Thymus (tissue), 11 donors: ENCODE measurements around the gene LPIN1. TPM values are rescaled to one million over a fixed set of nuclear protein-coding genes. Genes with fewer than 3 reads are reported as not detected.

Source experiments
- DNase-seq, 9 donors: peaks; one replicate each; pipeline ENCODE4 v3.0.0-alpha.2; 2013; ENCODE audit warnings: low spot score in 9 of 9, low read depth in 6 of 9, missing footprints in 1 of 9
- H3K27ac ChIP-seq, 2 donors: one replicate each; pipeline ENCODE4 v1.5.1; 2013; ENCODE audit warnings: control low read depth in 1 of 2, low read depth in 1 of 2, low read length in 1 of 2, mild to moderate bottlenecking in 1 of 2, moderate library complexity in 1 of 2
- H3K27me3 ChIP-seq, 2 donors: one replicate each; pipeline ENCODE4 v1.5.1; 2013; ENCODE audit warnings: low read length in 1 of 2; ENCODE audit not compliant: control insufficient read depth in 2 of 2, insufficient read depth in 1 of 2
- H3K36me3 ChIP-seq, 2 donors: one replicate each; pipeline ENCODE4 v1.5.1; 2013; ENCODE audit warnings: low read length in 1 of 2, mild to moderate bottlenecking in 1 of 2, moderate library complexity in 1 of 2; ENCODE audit not compliant: control insufficient read depth in 2 of 2, insufficient read depth in 2 of 2
- H3K4me1 ChIP-seq, 2 donors: one replicate each; pipeline ENCODE4 v1.5.1; 2013; ENCODE audit warnings: low read length in 2 of 2; ENCODE audit not compliant: control insufficient read depth in 2 of 2, insufficient read depth in 2 of 2
- H3K4me3 ChIP-seq, 2 donors: one replicate each; pipeline ENCODE4 v1.5.1; 2013; ENCODE audit warnings: low read length in 2 of 2, control low read depth in 1 of 2, mild to moderate bottlenecking in 1 of 2
- H3K9me3 ChIP-seq, 2 donors: one replicate each; pipeline ENCODE4 v1.5.1; 2013; ENCODE audit warnings: low read length in 1 of 2, mild to moderate bottlenecking in 1 of 2; ENCODE audit not compliant: control insufficient read depth in 2 of 2, insufficient read depth in 1 of 2
- WGBS: extraction: QIAGEN DNeasy Blood & Tissue Kit; methylation state at CpG from one replicate; pipeline ENCODE4 v1.1.7; 2013; 5-methylcytosine and 5-hydroxymethylcytosine counted together
- polyA plus RNA-seq: library from polyadenylated mRNA; stranded (reverse); fragments of 200-250 nt; gene quantifications from one replicate; pipeline ENCODE4 v1.2.3, GENCODE V29; 2013
- total RNA-seq: library from RNA; stranded (reverse); fragments of 120-200 nt; gene quantifications from one replicate; pipeline ENCODE4 v1.2.4, GENCODE V29; 2013
- donor health status: healthy.

Gene LPIN1
- total and polyA plus RNA-seq, 2 donors: 15.6 to 46.6 TPM

GRCh38 chr2:11824901-11825828 is 78.7 kb downstream of the LPIN1 start:
- Histone ChIP-seq H3K4me3 (no peak overlapping the region), H3K36me3 (peaks cover 16 to 20% of the 10 kb centered on the region in 2 donors), H3K27me3 (no peaks in the 10 kb centered on the region), H3K4me1 (peaks cover 12 to 22% of the 10 kb centered on the region in 2 donors), H3K27ac (peak overlapping the region in 1 of 2 donors; percentile 25), H3K9me3 (no peaks in the 10 kb centered on the region)
- no peak for DNase-seq
- WGBS: 95% methylated on average over 16 of the region's 16 CpGs

- Histone ChIP-seq H3K36me3 (peaks cover 6 to 18% of the 10 kb centered on the region in 2 donors), H3K9me3 (no peaks in the 10 kb centered on the region), H3K4me3 (no peak overlapping the region), H3K27ac (no peak overlapping the region), H3K4me1 (peaks cover 15 to 30% of the 10 kb centered on the region in 2 donors), H3K27me3 (no peaks in the 10 kb centered on the region)
- WGBS: 91% methylated on average over 4 of the region's 4 CpGs
- no peak for DNase-seq
Observed at GRCh38 chr2:11827547-11827946, 81.1 kb downstream of the LPIN1 start.

GRCh38 chr2:11828933-11829323 is 82.5 kb downstream of the LPIN1 start:
- Histone ChIP-seq H3K27me3 (no peaks in the 10 kb centered on the region), H3K4me3 (no peak overlapping the region), H3K36me3 (peaks cover 4 to 12% of the 10 kb centered on the region in 2 donors), H3K27ac (no peak overlapping the region), H3K9me3 (no peaks in the 10 kb centered on the region), H3K4me1 (peaks cover 15 to 33% of the 10 kb centered on the region in 2 donors)
- DNase-seq: no peak
- WGBS: 90% methylated on average over 3 of the region's 3 CpGs

GRCh38 chr2:11829324-11829946 is 83.0 kb downstream of the LPIN1 start:
- 22% methylated on average over 11 of the region's 11 CpGs for WGBS
- peak overlapping the region; percentile 48 to 81 for H3K27ac ChIP-seq
- peak overlapping the region in 1 of 2 donors; percentile 34 for H3K4me3 ChIP-seq
- H3K4me1 ChIP-seq: peaks cover 15 to 33% of the 10 kb centered on the region in 2 donors
- H3K36me3 ChIP-seq: peaks cover 4 to 12% of the 10 kb centered on the region in 2 donors
- H3K27me3 ChIP-seq: no peaks in the 10 kb centered on the region
- peak in 8 of 9 donors; percentile 16 to 77 (median 36) for DNase-seq
- peaks cover 0 to 4% of the 10 kb centered on the region in 2 donors for H3K9me3 ChIP-seq

GRCh38 chr2:11829947-11830707 is 83.7 kb downstream of the LPIN1 start:
- 11% methylated on average over 17 of the region's 17 CpGs for WGBS
- H3K4me3 ChIP-seq: peak overlapping the region; percentile 4 to 34

GRCh38 chr2:11830708-11831301 is 84.4 kb downstream of the LPIN1 start:
- Histone ChIP-seq H3K36me3 (peaks cover 4 to 5% of the 10 kb centered on the region in 2 donors), H3K9me3 (peaks cover 0 to 4% of the 10 kb centered on the region in 2 donors), H3K4me1 (peaks cover 15 to 30% of the 10 kb centered on the region in 2 donors), H3K27ac (peak overlapping the region in 1 of 2 donors; percentile 47), H3K4me3 (peak overlapping the region in 1 of 2 donors; percentile 34), H3K27me3 (no peaks in the 10 kb centered on the region)
- 71% methylated on average over 7 of the region's 7 CpGs for WGBS
- DNase-seq: no peak

More at GRCh38 chr2:11829947-11830707, 83.7 kb downstream of the LPIN1 start:
- no peaks in the 10 kb centered on the region for H3K27me3 ChIP-seq
- peaks cover 4 to 5% of the 10 kb centered on the region in 2 donors for H3K36me3 ChIP-seq
- peaks cover 0 to 4% of the 10 kb centered on the region in 2 donors for H3K9me3 ChIP-seq
- DNase-seq: peak; percentile 36 to 84 (median 51)
- peak overlapping the region; percentile 48 to 81 for H3K27ac ChIP-seq
- peaks cover 15 to 31% of the 10 kb centered on the region in 2 donors for H3K4me1 ChIP-seq

- 99% methylated on average over 5 of the region's 5 CpGs for WGBS
- no peak for DNase-seq
- H3K36me3 ChIP-seq: peaks cover 4 to 5% of the 10 kb centered on the region in 2 donors
- H3K9me3 ChIP-seq: peaks cover 0 to 4% of the 10 kb centered on the region in 2 donors
- peaks cover 15 to 30% of the 10 kb centered on the region in 2 donors for H3K4me1 ChIP-seq
- no peaks in the 10 kb centered on the region for H3K27me3 ChIP-seq
- no peak overlapping the region for H3K27ac ChIP-seq
- H3K4me3 ChIP-seq: no peak overlapping the region
Observed at GRCh38 chr2:11831415-11831814, 85.0 kb downstream of the LPIN1 start.

- 97% methylated on average over 5 of the region's 5 CpGs for WGBS
- no peak overlapping the region for H3K27ac ChIP-seq
- H3K36me3 ChIP-seq: no peaks in the 10 kb centered on the region
- H3K9me3 ChIP-seq: peaks cover 0 to 4% of the 10 kb centered on the region in 2 donors
- no peak for DNase-seq
- H3K4me1 ChIP-seq: peaks cover 15 to 30% of the 10 kb centered on the region in 2 donors
- no peaks in the 10 kb centered on the region for H3K27me3 ChIP-seq
- H3K4me3 ChIP-seq: no peak overlapping the region
Observed at GRCh38 chr2:11832531-11832930, 86.1 kb downstream of the LPIN1 start.
